NCI-H69 (cell line): ENCODE results near the gene TMEM18.

Source experiments
- DNase-seq: peaks from one replicate; lab custom pipeline; 2025; lab: John Stamatoyannopoulos, UW

TMEM18 gene

DNA sequence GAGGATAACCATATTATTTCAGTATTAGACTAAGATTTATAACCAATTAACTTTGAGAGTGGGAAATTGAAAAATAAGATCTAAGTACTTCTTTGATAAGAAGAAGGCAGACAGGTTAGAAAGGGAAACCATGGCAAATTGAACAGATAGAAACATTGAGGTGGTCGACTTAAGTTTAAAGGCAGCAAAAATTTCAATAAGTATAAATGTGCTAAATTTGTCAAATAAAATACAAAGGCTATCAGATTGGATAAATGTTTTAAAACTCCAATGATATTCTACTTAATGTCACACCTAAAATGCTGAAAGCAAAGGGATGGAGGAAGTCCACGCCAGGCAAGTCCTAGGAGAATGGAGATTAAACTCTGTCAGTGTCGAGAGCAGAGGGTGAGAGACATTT lies 59.2 kb downstream of the TMEM18 start:
- no peak for DNase-seq
